GM15510 (cell line): ENCODE data around the gene RPL32.

Source experiments
- POLR2A ChIP-seq: IDR thresholded peaks from 3 replicates; pipeline ENCODE4 v1.6.1; 2011; ENCODE audit warnings: borderline replicate concordance; ENCODE audit not compliant: insufficient read length; ENCODE audit errors: extremely low read depth

Gene RPL32

GRCh38 chr3:12870942-12871341, 29.6 kb upstream of the RPL32 start:
- TF ChIP-seq POLR2A = no peak

DNA sequence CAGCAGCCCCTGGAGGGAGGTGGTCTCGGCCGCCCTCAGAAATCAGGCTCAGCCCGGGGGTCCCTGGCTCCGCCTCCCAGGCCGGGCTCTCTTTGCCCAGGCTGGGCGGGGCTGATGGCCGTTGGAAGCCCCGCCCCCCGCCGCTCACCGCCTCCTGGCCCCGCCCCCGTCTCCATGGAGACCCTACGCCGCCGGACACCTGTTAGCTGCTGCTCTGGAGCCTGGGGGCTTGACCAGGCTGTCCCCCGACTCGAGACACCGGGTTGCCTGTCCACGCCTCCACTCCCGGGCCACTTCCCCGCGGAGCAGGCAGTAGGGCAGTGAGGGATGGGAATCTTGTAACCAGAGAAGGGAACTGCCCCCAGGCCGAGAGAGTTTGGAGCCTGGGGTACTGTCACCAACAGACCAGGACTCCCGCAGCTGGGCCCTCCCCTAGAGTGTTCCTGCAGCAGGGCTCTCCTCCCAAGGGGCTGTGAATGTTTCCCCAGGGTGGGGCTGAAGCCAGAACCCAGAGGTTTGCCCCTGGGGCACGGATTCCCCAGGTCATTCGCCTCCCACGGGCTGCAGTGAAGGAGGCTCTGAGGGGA, 27.8 kb upstream of the RPL32 start:
- no peak for TF ChIP-seq POLR2A

- no peak for TF ChIP-seq POLR2A
Measured at GRCh38 chr3:12868039-12869034, 27.0 kb upstream of the RPL32 start.

GRCh38 chr3:12866836-12867235, 25.5 kb upstream of the RPL32 start:
- no peak for TF ChIP-seq POLR2A

GRCh38 chr3:12865271-12865670, 23.9 kb upstream of the RPL32 start:
- TF ChIP-seq POLR2A = no peak

DNA sequence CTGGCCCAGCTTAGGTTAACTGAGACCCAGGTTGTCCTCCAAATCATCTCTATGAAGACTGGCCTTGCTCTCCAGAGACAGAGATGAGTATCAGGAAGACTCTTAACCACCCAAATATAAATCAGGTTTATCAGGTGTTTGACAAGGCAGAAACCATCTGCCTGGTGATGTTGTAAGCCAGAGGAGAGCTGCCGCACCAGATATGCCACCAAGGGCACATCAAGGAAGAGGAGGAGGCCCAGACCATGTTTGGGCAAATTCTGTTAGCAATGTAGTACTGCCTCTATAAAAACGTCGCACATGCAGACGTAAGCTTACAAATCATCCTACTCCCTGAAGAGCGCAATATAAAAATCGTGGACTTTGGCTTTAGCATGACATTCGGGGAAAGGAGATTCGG, 21.0 kb upstream of the RPL32 start:
- no peak for TF ChIP-seq POLR2A

- TF ChIP-seq POLR2A = no peak
Measured at GRCh38 chr3:12861611-12862010, 20.2 kb upstream of the RPL32 start.

DNA sequence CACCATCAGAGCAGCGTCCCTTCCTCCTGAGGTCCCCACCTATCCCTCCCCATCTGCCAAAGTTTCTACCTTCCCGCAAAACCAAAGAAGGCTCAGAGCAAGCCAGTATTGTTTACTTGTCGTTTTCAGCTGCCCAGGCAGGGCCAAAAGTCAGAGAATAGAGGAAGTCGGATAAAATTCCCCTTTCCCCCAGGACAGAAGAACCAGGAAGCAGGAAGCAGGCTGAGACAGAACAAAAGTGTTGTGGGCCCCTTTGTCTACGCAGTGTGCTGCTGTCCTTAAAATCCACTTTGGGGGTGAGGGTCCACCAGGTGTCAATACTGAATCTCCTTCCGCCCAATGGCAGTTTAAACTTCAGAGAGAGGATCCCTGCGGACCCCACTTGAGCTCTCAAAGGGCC, 18.5 kb upstream of the RPL32 start:
- TF ChIP-seq POLR2A = no peak

DNA sequence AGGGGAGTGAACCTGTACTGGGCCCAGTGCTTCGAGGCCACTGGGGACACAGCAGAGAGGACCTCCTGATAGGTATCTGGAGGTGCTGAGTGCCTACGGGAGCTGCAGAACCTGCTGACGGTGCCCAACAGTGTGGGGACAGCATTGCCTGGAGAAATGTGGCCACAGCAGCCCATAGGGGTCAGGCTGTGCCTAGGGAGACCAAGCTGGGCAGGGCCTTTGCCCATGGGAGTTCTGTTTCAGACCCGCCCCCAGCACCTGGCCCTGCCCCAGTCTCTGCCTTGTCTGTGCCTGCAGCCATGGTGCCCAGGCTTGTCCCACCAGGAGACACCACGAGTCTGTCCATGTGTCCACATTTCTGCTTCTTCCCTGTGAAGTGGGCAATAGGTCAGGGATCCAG, 15.3 kb upstream of the RPL32 start:
- TF ChIP-seq POLR2A = no peak

- no peak for TF ChIP-seq POLR2A
Measured at GRCh38 chr3:12854565-12854964, 13.2 kb upstream of the RPL32 start.

GRCh38 chr3:12852201-12852600, 10.8 kb upstream of the RPL32 start:
- TF ChIP-seq POLR2A = no peak

DNA sequence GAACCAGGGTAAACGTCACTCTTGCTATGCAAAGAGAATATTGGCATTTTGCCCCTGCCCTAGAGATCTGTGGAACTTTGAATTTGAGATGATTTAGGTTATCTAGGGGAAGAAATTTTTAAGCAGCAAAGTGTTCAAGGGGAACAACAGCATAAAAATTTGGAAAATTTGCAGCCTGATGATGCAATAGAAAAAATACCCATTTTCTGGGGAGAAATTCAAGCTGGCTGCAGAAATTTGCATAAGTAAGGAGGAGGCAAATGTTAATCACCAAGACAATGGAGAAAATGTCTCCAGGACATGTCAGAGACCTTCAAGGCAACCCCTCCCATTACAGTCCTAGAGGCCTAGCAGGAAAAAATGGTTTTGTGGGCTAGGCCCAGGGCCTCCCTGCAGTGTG, 4.4 kb upstream of the RPL32 start:
- no peak for TF ChIP-seq POLR2A

- no peak for TF ChIP-seq POLR2A
Measured at GRCh38 chr3:12842469-12842868, 1.1 kb upstream of the RPL32 start.

GRCh38 chr3:12841970-12842328, 584 bp upstream of the RPL32 start:
- no peak for TF ChIP-seq POLR2A

DNA sequence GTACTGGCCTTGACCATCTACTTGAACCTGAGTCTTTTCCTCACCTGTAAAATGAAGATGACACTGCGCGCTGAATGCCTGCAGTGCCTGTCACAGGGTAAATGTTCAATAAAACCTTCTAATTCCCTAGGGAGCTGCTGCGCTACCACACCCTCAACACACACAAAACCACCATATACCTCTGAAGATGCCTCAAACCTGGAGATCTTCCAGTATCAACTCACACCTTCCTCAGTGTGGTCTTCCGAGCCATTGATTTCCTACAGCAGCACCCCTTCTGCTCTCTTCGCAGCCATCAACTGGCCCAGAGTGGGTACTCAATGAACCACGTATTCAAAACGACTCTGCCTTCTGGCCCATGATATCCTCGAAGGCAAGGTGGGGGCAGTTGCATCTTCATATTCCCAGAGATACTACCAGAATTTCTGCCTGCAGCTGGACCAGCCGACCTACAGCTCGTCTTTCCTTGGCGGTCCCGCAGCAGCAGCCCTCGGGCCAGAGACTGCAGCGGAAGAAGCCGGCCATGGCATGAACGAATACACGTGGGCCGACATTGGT, 695 bp downstream of the RPL32 start:
- no peak for TF ChIP-seq POLR2A
